HG03135 (cell line): Measurements from ENCODE around the gene KIAA1671.

Experiments
- ATAC-seq: cut with Tn5 transposase; IDR thresholded peaks from one replicate; pipeline ENCODE4 v1.9.1; 2021; ENCODE audit warnings: mild to moderate bottlenecking, moderate library complexity; ENCODE audit not compliant: unreplicated experiment

Gene KIAA1671

GRCh38 chr22:24950272-24950902 lies 2.1 kb upstream of the KIAA1671 start:
- ATAC-seq: no peak

GRCh38 chr22:24952837-24953383 lies 394 bp downstream of the KIAA1671 start:
- ATAC-seq: no peak

GRCh38 chr22:24953384-24954113 lies 1.0 kb downstream of the KIAA1671 start:
- ATAC-seq: no peak

- no peak for ATAC-seq
Observed at GRCh38 chr22:24954114-24954463, 1.6 kb downstream of the KIAA1671 start.

- ATAC-seq: no peak
Observed at GRCh38 chr22:24954856-24955255, 2.3 kb downstream of the KIAA1671 start.

- ATAC-seq: no peak
Observed at GRCh38 chr22:24957043-24957442, 4.5 kb downstream of the KIAA1671 start.

- no peak for ATAC-seq
Observed at GRCh38 chr22:24961217-24961844, 8.8 kb downstream of the KIAA1671 start.

- no peak for ATAC-seq
Observed at GRCh38 chr22:24962094-24962493, 9.6 kb downstream of the KIAA1671 start.

- ATAC-seq: no peak
Observed at GRCh38 chr22:24962835-24963234, 10.3 kb downstream of the KIAA1671 start.

GRCh38 chr22:24964441-24964840 lies 11.9 kb downstream of the KIAA1671 start:
- ATAC-seq: no peak

GRCh38 chr22:24965822-24966626 lies 13.5 kb downstream of the KIAA1671 start:
- ATAC-seq: no peak

- ATAC-seq: no peak
Observed at GRCh38 chr22:24968066-24968561, 15.6 kb downstream of the KIAA1671 start.

- no peak for ATAC-seq
Observed at GRCh38 chr22:24969560-24970301, 17.2 kb downstream of the KIAA1671 start.

- ATAC-seq: no peak
Observed at GRCh38 chr22:24972369-24972768, 19.9 kb downstream of the KIAA1671 start.

GRCh38 chr22:24973872-24974271 lies 21.4 kb downstream of the KIAA1671 start:
- ATAC-seq: no peak

GRCh38 chr22:24975125-24975640 lies 22.7 kb downstream of the KIAA1671 start:
- ATAC-seq: no peak

GRCh38 chr22:24975813-24976341 lies 23.4 kb downstream of the KIAA1671 start:
- no peak for ATAC-seq

GRCh38 chr22:24976442-24977218 lies 24.1 kb downstream of the KIAA1671 start:
- ATAC-seq: no peak
